ENCODE measurements around the gene SUMF1. TPM values are rescaled to one million over a fixed set of nuclear protein-coding genes. Genes with fewer than 3 reads are reported as not detected.

The SUMF1 gene
- 97.2 and 102 TPM in 2 replicates for total RNA-seq

- peak; percentile 85 for DNase-seq
Observed at GRCh38 chr3:4466741-4467521, at the start of gene SUMF1. Gene SUMF1 (minus strand): TSS chr3:4467269. CDS start chr3:4467245, 24 bp downstream.

- peak; percentile 45 for DNase-seq
Observed at GRCh38 chr3:4515916-4516579, 49.0 kb upstream of the SUMF1 start.

GRCh38 chr3:4514916-4515315 lies 47.8 kb upstream of the SUMF1 start:
- DNase-seq, result no peak

GRCh38 chr3:4514321-4514720 lies 47.3 kb upstream of the SUMF1 start:
- DNase-seq, result no peak

DNA sequence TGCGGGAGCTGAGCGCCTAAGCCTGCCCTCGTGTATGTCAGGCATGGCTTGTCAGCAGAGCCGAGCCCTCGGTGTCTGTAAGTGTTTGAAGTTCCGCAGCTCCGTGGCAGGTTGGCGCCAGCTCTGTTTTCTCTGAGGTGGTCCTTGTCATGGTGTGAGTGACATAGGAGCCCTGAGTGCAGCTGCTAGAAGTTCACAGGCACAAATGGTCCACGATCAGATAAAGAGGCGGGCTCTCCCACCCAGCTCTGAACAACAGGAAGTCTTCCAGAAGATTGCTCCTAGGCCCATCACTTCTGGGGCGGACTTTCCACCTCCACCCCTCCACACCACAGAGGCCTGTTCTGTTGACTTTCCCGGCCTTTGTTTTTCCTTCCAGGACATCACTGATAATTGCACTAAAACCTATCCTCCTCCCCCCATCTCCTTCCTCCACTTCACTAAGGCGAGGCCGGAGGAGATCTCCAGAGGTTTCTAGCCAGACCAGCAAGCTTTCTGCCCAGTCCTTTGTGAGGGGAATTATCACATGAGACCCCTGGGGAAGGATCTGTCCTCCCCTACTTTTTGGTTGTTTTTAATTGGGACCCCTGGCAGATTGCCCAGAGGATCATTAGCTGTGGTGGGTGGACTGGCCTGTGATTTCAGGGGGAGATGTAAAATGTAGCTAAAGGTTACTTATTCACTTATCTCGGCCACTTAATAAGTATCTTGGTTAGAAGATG lies 46.0 kb upstream of the SUMF1 start:
- peak; percentile 33 for DNase-seq

DNA sequence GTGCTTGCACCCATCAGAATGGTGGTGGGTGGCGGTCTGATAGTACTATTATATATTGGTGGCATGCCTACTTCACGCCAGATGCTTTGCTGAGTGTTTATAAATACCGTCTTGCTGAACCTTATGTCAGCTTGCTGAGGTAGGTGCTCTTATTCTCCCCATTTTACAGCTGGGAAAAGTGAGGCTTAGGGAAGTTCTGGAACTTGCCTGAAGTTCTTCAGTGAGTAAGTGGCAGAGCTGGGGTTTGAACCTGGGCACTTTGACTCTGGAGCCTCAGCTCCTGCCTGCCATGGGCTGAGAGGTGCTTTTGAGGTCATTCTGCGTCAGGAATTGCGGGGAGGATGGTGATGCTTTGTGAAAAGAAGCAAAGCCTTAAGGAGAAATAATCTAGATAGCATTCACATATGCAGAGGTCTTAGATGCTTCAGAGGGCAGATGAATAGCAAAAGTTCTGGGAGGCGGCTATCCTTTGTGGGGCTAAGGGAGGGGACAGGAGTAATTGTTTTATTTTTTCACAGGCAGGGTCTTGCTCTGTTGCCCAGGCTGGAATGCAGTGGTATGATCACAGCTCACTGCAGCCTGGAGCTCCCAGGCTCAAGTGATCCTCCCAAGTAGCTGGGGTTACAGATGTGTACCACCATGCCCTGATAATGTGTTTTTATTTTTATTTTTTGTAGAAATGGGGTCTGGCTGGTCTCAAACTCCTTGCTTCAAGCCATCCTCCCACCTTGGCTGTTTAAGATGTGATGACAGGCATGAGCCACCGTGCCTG lies 44.6 kb upstream of the SUMF1 start:
- no peak for DNase-seq

DNA sequence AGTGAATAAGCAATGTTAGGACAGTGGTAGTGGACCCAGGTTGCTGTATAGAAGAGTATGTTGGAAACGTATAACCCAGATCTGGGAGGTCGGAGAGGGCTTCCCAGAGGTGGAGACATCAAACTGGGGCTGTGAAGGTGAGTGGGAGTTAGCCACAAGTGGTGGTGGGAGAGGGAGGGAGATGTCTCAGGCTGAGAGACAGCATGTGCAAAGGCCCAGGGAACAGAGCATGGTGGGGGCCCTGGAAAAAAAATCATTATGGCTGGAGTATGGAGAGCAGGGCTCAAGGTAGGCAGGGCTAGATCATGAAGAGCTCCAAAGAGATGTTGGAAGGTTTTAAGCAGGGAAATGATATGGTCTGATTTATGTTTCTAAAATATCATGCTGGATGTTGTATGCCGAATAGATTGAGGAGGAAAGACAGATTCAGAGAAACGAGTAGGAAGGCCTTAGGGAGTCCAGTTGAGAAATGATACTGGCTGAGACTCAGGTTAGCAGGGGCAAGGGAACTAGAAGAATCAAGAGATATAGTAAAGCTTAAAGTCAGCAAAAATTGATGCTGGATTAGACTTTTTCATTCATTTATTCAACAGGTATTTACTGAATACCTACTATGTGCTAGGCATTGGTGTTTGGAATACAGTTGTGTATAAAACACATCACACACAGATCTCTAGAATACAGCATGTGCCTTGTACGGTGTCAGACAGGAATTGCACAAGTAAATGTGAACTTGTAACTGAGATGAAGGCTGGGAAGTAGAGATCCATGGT lies 43.1 kb upstream of the SUMF1 start:
- DNase-seq, result no peak

DNA sequence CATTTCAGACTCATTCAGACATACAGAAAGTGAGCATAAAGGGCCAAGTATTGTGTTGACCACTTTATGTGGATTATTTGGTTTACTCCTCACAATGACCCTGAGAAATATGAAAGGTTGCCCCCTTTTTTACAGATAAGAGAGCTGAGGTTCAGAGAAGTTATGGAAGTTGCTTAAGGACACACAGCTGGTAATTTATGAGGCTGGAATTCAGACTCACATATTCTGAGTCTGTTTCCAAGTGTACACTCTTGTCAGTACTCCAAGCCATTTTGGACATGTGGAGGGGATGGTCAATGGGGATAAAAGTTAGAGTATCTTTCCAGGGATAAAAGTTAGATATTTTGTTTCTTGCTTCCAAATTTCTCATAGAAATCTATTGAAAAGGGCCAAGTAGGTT lies 42.0 kb upstream of the SUMF1 start:
- no peak for DNase-seq

- no peak for DNase-seq
Observed at GRCh38 chr3:4508048-4508981, 41.2 kb upstream of the SUMF1 start.

DNA sequence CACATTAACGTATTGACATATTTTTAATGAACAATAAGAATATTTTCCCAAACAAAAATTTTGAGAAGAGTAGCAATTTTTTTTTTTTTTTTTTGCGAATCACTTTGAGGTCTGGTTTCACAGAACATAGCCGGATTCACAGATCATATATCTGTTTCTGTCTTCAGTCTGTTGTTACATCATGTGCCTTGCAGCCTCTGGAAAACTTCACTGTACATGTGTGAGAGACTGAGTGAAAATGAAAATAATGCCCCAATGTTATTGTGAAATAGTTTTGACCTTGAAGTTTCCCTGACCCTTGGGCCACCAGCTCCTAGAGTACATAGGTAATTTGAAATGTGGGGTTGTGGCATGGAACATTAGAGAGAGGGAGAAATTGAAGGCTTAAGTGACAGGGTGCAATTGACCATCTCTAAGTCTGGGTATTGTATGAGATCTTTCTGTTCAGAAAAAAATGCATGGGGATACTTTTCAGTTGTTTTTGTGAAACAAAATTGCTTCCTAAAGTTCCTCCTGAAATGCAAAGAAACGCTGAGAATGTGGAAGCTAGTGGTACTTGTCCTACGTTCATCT lies 40.0 kb upstream of the SUMF1 start:
- no peak for DNase-seq

DNA sequence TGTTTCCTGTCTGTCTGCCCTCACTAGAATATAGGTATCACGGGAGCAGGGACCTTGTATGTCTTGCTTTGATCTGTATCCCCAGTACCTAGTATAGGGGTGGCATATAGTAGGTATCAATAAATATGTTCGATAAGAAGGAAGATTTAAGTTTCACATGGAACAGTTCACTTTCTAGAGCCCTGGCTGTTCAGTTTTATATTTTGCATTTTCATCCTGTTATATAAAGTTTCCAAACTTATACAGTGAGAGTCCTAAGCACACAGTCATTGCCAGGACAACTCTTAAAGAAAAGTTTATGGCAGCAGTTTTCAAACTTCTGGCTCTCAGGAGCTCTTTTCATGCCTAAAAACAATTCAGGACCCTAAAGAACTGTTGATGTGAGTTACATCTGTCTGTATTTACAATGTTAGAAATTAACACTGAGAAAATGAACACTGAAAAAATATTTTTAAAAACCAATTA lies 39.5 kb upstream of the SUMF1 start:
- DNase-seq, result no peak

DNA sequence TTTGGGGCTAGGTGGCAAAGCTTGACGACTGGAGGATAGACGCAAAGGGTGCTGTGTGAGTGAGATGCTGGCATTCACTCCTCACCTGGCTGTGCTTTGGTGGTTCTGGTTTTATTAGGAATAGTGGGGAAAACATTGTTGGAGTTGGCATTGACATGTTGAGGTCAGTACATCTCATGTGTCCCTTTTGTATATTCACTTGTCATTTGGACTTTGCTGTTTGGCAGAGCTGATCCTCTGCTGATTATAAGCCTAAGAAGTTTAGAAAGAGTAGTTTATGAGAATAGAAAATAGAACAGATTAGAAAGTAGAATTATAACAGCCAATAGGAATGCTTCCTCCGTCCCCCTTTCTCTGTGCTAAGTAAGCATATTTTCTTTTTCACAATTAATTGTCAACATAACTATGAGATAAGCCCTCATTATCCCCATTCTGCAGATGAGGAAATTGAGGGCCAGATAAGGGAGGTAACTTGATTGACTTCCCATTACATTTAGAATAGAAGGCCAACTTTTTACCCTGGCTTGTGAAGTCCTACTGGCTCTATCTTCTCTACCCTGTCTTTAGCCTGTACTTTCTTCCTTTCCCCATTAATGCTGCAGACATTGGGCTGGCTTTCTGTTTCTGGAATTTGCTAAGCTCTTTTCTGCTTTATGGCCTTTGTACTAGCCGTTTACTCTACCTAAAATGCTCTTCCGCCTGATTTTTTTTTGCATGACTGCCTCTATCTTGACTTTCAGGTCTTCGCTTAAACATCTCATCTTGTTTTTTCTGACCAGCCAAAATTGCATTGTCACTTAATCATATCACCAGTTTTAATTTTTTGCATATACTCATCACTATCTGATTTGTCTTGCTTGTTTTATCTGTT lies 38.9 kb upstream of the SUMF1 start:
- no peak for DNase-seq

GRCh38 chr3:4504340-4505261 lies 37.5 kb upstream of the SUMF1 start:
- peak; percentile 44 for DNase-seq

- DNase-seq, result no peak
Observed at GRCh38 chr3:4503050-4503449, 36.0 kb upstream of the SUMF1 start.

DNA sequence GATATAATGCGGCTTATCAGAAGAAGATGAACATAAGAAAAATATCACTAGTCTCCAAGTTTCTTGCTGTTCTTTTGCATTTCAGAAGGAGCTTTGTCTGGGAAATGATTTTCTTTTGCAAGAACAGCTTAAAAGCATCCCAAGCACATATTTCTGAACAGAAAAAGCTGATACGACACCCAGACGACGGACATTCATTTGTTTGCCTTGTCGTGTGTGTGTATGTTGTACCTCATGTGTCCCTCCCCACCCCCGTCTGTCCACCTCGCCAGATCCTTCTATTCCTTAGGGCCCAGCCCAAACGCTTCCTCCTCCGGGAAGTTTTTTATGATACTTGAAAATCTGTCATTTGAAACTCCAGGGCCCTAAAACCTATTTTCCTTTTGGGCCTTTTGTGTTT lies 34.9 kb upstream of the SUMF1 start:
- DNase-seq, result no peak

- DNase-seq, result no peak
Observed at GRCh38 chr3:4501437-4501836, 34.4 kb upstream of the SUMF1 start.

- DNase-seq, result no peak
Observed at GRCh38 chr3:4498446-4498845, 31.4 kb upstream of the SUMF1 start.

DNA sequence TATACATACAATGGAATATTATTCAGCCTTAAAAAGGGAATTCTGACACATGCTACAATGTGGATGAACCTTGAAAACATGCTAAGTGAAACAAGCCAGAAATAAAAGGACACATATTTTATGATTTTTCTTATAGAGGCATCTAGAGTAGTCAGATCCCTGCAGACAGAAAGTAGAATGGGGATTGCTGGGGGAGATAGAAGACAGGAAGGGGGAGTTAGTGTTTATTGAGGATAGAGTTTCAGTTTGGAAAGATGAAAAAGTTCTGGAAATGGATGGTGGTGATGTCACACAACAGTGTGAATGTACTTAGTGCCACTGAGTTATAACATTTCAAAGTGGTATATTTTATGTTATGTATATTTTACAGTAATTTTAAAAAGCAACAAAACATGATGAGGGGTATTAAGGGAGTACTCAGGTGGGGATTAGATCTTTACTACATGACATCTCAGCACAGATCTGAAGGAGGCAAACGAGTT lies 30.8 kb upstream of the SUMF1 start:
- no peak for DNase-seq
